Uterus (tissue), 2 donors: ENCODE measurements around the gene NEK10.

Experiments used
- POLR2A ChIP-seq, 2 donors: fragments of 450-650 bp; IDR thresholded peaks; one replicate each; pipeline ENCODE4 v1.6.1; 2016; ENCODE audit warnings: antibody characterized with exemption in 2 of 2, mild to moderate bottlenecking in 1 of 2, moderate library complexity in 1 of 2
- TF ChIP-seq, protein P1 (sequence below), 4 experiments: fragments of 200-600 bp in 2 of 4; fragments of 450-650 bp in 2 of 4; sonication (generic) in 2 of 4; IDR thresholded peaks; one replicate each; pipeline ENCODE4 v1.5.1; 2016 to 2019; ENCODE audit warnings: antibody characterized with exemption in 4 of 4, mild to moderate bottlenecking in 2 of 4, moderate library complexity in 1 of 4

DNA sequence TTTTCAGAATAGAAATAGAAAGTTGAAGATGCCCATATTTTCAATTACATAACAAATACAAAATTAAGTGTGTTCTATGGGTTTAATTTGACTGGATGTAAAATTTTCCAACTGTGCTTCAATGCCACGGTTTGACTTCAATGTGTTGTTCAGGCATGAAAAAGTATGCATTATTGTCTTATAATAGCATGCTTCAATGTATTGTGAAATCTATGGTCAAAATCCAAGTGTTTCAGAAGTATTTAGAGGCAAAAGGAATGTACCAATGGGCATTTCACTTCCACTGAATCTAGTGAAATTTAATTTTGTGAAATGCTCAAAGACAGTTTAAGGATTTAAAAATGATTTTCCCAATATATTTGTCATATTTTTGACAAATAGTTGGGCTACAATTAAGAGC, 16.0 kb downstream of the NEK10 start:
- TF ChIP-seq, protein P1, sequence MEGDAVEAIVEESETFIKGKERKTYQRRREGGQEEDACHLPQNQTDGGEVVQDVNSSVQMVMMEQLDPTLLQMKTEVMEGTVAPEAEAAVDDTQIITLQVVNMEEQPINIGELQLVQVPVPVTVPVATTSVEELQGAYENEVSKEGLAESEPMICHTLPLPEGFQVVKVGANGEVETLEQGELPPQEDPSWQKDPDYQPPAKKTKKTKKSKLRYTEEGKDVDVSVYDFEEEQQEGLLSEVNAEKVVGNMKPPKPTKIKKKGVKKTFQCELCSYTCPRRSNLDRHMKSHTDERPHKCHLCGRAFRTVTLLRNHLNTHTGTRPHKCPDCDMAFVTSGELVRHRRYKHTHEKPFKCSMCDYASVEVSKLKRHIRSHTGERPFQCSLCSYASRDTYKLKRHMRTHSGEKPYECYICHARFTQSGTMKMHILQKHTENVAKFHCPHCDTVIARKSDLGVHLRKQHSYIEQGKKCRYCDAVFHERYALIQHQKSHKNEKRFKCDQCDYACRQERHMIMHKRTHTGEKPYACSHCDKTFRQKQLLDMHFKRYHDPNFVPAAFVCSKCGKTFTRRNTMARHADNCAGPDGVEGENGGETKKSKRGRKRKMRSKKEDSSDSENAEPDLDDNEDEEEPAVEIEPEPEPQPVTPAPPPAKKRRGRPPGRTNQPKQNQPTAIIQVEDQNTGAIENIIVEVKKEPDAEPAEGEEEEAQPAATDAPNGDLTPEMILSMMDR (IDR thresholded peaks at IDR 0.05) = no peak
- no peak for TF ChIP-seq POLR2A (IDR thresholded peaks at IDR 0.05)
